Measurements from ENCODE around the gene GALNT2. TPM values are rescaled to one million over a fixed set of nuclear protein-coding genes. Genes with fewer than 3 reads are reported as not detected.

Gene GALNT2
- total RNA-seq, 1 experiment from 2014 or later, result 51.1 TPM

DNA sequence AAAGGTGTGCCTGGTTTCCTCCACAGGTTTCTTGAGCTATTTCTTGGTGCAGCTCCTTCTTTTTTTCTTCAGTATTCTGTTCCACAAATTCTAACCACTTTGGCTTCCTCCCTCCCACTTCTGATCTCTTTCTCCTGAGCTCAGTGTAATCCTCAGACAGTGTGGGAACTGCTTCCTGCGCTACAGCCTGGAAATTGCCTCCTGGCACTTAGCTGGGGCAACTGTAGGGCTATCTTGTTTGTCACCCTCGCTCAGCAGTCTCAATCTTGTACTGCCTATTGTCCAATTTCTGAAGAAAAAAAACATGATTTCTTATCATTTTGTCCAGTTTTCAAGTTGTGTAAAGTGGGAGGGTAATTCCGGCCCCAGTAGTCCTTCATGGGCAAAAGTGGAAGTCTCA is 24.0 kb upstream of the GALNT2 start:
- no peak for DNase-seq
- H3K27me3 ChIP-seq, result peaks cover 3% of the 10 kb centered on the region; the same call in 1 of the 2 replicates
- no peaks in the 10 kb centered on the region for H3K4me1 ChIP-seq
- no peak overlapping the region for H3K27ac ChIP-seq
- H3K4me3 ChIP-seq, result no peak overlapping the region
- H3K36me3 ChIP-seq, result no peaks in the 10 kb centered on the region
- H3K9me3 ChIP-seq (replicated peaks), result no peaks in the 10 kb centered on the region

- H3K36me3 ChIP-seq, result no peaks in the 10 kb centered on the region
- no peak for DNase-seq
- H3K27ac ChIP-seq, result no peak overlapping the region
- H3K4me1 ChIP-seq, result no peaks in the 10 kb centered on the region
- H3K4me3 ChIP-seq, result no peak overlapping the region
- peaks cover 3% of the 10 kb centered on the region; the same call in 1 of the 2 replicates for H3K27me3 ChIP-seq
- H3K9me3 ChIP-seq (replicated peaks), result no peaks in the 10 kb centered on the region
These were observed 22.3 kb upstream of the GALNT2 start for GRCh38 chr1:230044729-230045128.

DNA sequence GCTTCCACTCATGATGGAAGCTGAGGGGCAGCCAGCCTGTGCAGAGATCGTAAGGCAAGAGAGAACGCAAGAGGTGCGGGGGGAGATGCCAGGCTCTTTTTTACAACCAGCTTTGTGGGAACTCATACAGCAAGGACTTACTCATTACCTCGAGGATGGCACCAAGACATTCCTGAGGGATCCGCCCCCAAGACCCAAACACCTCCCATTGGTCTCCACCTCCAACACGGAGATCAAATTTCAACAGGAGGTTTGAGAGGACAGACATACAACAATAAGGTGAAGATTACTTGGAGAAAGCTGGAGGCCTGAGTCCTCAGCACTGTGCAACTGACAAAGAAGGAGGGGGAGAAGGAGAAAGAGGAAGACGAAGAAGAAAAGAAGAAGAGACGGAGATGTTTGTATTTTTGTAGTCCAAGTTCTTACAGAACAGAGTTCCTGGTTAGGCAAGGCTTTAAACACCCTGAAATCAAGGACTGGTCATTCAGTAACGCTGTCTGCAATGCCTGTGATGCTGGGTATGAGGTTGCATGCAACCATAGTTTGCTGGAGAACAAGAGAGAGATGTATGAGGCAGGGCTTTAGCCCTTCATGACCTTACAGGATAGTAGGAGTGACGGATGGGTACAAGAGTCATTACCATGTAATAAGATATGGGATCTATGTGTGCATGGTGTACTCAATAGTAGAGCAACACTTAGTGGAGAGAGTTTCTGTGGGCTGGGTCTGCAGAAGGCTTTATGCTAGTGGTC is 19.7 kb upstream of the GALNT2 start:
- H3K36me3 ChIP-seq, result no peaks in the 10 kb centered on the region
- no peak overlapping the region for H3K27ac ChIP-seq
- H3K4me3 ChIP-seq, result no peak overlapping the region
- H3K4me1 ChIP-seq, result no peaks in the 10 kb centered on the region
- H3K9me3 ChIP-seq (replicated peaks), result no peaks in the 10 kb centered on the region
- DNase-seq, result no peak
- no peaks in the 10 kb centered on the region for H3K27me3 ChIP-seq

GRCh38 chr1:230048322-230048721 is 18.7 kb upstream of the GALNT2 start:
- no peaks in the 10 kb centered on the region for H3K36me3 ChIP-seq
- no peaks in the 10 kb centered on the region for H3K4me1 ChIP-seq
- no peaks in the 10 kb centered on the region for H3K27me3 ChIP-seq
- no peak overlapping the region for H3K27ac ChIP-seq
- H3K4me3 ChIP-seq, result no peak overlapping the region
- no peak for DNase-seq
- no peaks in the 10 kb centered on the region for H3K9me3 ChIP-seq (replicated peaks)

DNA sequence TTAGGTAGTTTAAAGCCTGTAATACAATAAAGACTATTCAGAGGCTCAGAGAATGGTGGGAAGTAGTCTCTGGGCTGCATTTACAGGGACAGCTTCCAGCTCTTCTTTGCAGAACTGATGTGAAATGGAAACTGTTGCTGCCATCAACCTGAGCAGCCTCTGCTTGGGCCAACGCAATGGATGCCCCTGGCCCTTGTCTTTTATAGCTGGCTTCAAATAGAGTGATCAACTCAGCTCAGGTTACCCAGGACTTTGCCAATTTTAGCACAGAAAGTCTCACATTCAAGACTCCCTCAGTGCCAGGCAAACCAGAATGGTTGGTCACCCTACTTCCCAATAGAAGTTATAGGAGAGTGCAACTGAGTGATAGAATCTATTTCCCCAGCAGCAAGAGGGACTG is 18.1 kb upstream of the GALNT2 start:
- H3K27me3 ChIP-seq, result no peaks in the 10 kb centered on the region
- no peaks in the 10 kb centered on the region for H3K9me3 ChIP-seq (replicated peaks)

GRCh38 chr1:230049731-230050130 is 17.3 kb upstream of the GALNT2 start:
- Histone ChIP-seq H3K9me3 (replicated peaks) (no peaks in the 10 kb centered on the region), H3K4me3 (no peak overlapping the region), H3K36me3 (no peaks in the 10 kb centered on the region), H3K27ac (no peak overlapping the region), H3K4me1 (no peaks in the 10 kb centered on the region), H3K27me3 (no peaks in the 10 kb centered on the region)
- DNase-seq, result no peak

More for the DNA sequence above, 18.1 kb upstream of the GALNT2 start:
- H3K4me1 ChIP-seq, result no peaks in the 10 kb centered on the region
- H3K27ac ChIP-seq, result no peak overlapping the region
- no peaks in the 10 kb centered on the region for H3K36me3 ChIP-seq
- no peak overlapping the region for H3K4me3 ChIP-seq
- no peak for DNase-seq

DNA sequence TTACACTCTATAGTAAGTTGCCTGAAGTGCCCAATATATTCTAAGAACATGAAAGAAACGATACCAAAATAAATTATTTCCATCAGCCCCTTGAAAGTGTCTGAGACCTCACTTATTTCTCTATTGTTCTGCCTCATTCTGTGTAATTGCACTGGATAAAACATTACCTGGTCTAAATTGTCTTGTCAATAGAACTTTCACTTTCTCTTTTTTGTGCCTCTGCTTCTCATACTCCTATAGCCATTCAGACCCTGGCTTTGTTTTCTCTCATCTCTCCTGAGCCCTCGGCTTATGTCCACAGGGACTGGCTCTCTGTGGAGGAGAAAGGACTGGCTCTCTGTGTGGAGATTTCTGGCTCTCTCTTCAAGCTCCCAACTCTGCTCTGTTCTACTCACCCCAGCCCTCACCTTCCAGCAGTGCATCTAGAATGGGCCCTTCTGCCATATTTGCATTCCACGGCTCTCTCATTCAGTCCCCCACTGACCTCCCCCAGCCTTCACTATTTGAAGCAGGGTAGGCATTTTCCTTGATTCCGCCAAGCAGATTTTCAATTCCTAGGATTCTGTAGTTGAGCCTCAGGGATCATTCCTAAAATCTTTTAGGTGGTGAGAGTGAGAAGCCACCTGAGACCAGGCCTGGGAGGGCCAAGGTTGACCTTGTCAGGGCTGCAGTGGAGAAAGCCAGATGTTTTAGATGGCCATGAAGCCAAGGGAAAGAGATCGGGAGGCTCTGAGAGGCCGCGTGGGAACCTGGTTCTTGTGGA is 15.9 kb upstream of the GALNT2 start:
- DNase-seq, result no peak
- H3K4me3 ChIP-seq, result no peak overlapping the region
- no peak overlapping the region for H3K27ac ChIP-seq
- H3K4me1 ChIP-seq, result no peaks in the 10 kb centered on the region
- H3K9me3 ChIP-seq (replicated peaks), result no peaks in the 10 kb centered on the region
- no peaks in the 10 kb centered on the region for H3K36me3 ChIP-seq
- no peaks in the 10 kb centered on the region for H3K27me3 ChIP-seq

DNA sequence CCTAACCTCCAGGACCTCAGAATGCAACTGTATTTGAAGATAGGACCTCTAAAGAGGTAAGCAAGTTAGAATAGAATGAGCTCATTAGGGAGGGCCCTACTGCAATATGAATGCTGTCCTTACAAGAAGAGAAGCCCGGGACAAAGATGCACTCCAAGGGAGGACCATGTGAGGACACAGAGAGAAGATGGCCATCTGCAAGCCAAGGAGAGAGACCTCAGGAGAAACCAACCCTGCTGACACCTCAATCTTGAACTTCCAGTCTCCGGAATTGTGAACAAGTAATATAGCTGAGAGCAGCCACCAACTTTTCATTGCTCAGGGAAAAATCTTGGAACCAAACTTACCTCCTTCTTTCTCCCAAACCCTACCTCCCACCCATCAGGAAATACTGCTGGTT is 15.0 kb upstream of the GALNT2 start:
- no peaks in the 10 kb centered on the region for H3K27me3 ChIP-seq
- H3K36me3 ChIP-seq, result no peaks in the 10 kb centered on the region
- no peak overlapping the region for H3K27ac ChIP-seq
- no peak for DNase-seq
- no peaks in the 10 kb centered on the region for H3K4me1 ChIP-seq
- H3K9me3 ChIP-seq (replicated peaks), result no peaks in the 10 kb centered on the region
- no peak overlapping the region for H3K4me3 ChIP-seq

DNA sequence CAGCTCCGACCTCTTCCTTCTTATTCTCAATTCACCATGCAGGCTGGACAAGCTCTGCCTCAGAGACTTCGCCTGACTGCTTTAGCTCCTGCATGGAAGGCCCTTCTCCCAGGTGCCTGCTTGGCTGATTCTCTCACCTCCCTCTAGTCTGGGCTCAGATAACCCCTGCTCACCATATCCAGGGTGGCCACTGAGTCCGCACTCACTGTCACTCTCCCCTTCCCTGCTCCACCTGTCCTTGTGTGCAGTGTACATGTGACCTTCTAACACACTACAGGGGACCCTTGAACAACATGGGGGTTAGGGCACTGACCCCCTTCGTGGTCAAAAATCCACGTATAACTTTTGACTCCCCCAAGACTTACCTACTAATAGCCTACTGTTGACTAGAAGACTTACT is 14.4 kb upstream of the GALNT2 start:
- H3K4me1 ChIP-seq, result no peaks in the 10 kb centered on the region
- H3K4me3 ChIP-seq, result no peak overlapping the region
- DNase-seq, result no peak
- H3K36me3 ChIP-seq, result no peaks in the 10 kb centered on the region
- no peaks in the 10 kb centered on the region for H3K27me3 ChIP-seq
- no peaks in the 10 kb centered on the region for H3K9me3 ChIP-seq (replicated peaks)
- no peak overlapping the region for H3K27ac ChIP-seq

GRCh38 chr1:230054092-230054749 is 12.8 kb upstream of the GALNT2 start:
- H3K27me3 ChIP-seq, result no peaks in the 10 kb centered on the region
- H3K27ac ChIP-seq, result no peak overlapping the region
- no peak for DNase-seq
- H3K9me3 ChIP-seq (replicated peaks), result no peaks in the 10 kb centered on the region
- no peaks in the 10 kb centered on the region for H3K4me1 ChIP-seq
- no peaks in the 10 kb centered on the region for H3K36me3 ChIP-seq
- H3K4me3 ChIP-seq, result no peak overlapping the region

GRCh38 chr1:230056098-230056497 is 10.9 kb upstream of the GALNT2 start:
- Histone ChIP-seq H3K4me1 (no peaks in the 10 kb centered on the region), H3K36me3 (no peaks in the 10 kb centered on the region), H3K4me3 (no peak overlapping the region), H3K9me3 (replicated peaks) (0 out of 2 replicates have a peak, but pooled peaks cover 3% of the 10 kb centered on the region), H3K27ac (no peak overlapping the region), H3K27me3 (no peaks in the 10 kb centered on the region)
- no peak for DNase-seq

GRCh38 chr1:230057100-230057499 is 9.9 kb upstream of the GALNT2 start:
- no peaks in the 10 kb centered on the region for H3K4me1 ChIP-seq
- H3K9me3 ChIP-seq (replicated peaks), result 0 out of 2 replicates have a peak, but pooled peaks cover 3% of the 10 kb centered on the region
- no peak overlapping the region for H3K4me3 ChIP-seq
- H3K27me3 ChIP-seq, result no peaks in the 10 kb centered on the region
- no peak for DNase-seq
- H3K36me3 ChIP-seq, result no peaks in the 10 kb centered on the region
- no peak overlapping the region for H3K27ac ChIP-seq

DNA sequence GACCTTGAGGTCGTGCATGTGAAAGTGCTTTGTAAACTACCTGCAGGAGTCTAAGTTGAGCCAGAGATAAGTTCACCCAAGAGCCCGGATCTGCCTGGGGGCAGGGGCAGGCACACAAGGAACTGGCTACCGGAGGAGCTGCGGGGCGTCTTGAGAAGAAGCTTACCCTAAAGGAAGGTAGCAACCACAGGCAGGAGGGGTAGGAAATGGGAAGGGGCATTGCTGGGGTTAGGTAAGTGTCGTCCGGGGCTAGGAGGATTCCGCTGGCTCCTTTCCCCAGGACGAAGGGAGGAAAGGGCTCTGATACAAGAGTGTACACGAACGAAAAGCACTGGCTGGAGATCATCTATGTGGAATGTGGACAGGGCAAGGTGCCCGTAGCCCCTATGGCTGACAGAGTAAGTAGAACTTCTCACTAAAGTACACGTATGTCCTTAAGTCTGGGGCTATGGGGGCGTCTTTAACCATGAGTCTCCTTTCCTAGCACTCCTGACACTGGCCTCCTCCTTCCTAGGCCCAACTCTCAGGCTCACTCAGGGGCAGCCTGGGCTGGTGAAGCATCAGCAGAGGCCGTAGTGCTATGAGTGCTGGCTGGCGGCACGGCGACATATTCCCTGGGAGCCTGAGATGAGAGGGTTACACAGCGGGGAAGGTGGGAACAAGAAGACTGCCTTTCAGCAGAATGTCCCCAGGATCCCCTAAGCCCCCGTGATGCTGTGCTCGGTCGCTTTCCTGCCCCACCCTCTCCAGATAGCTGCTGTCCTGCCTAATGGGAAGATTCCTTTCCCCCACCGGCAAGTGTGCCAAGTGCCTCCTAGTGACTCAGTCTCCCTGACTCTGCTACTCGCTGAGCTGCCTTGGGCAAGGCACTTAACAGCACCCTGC is 9.1 kb upstream of the GALNT2 start:
- no peak for DNase-seq
- no peak overlapping the region for H3K4me3 ChIP-seq
- H3K27ac ChIP-seq, result no peak overlapping the region
- H3K27me3 ChIP-seq, result no peaks in the 10 kb centered on the region
- no peaks in the 10 kb centered on the region for H3K36me3 ChIP-seq
- H3K9me3 ChIP-seq (replicated peaks), result 0 out of 2 replicates have a peak, but pooled peaks cover 7% of the 10 kb centered on the region
- no peaks in the 10 kb centered on the region for H3K4me1 ChIP-seq

DNA sequence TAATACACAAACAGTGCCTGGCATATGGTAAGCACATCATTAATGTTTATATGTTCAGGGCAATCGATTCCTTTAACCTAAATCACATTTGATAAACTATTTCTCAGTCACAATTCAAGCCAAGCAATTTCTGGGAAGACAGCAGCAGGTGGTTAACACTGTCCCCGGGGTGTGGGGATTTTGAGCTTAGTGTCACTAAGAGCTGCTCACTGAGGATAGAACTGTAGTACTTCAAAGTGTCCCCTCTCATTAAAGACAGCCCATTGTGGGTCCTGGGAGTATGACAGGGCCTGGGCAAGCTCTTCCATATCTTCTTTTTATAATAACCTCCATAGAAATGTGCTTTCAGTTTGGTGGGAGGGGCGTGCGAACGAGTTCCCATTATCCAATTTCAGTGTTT is 8.4 kb upstream of the GALNT2 start:
- no peak overlapping the region for H3K27ac ChIP-seq
- no peaks in the 10 kb centered on the region for H3K27me3 ChIP-seq
- no peak overlapping the region for H3K4me3 ChIP-seq
- no peaks in the 10 kb centered on the region for H3K36me3 ChIP-seq
- H3K4me1 ChIP-seq, result no peaks in the 10 kb centered on the region
- no peak for DNase-seq
- H3K9me3 ChIP-seq (replicated peaks), result 0 out of 2 replicates have a peak, but pooled peaks cover 7% of the 10 kb centered on the region

Measured in SJCRH30 (cell line).